ENCODE measurements around the gene MTMR11. TPM values are rescaled to one million over a fixed set of nuclear protein-coding genes. Genes with fewer than 3 reads are reported as not detected.

The MTMR11 gene
- total and polyA plus RNA-seq, 2 of the 13 experiments (the other 11 are each of a cell fraction or from before 2014, with no cell fraction given): 0.49 to 2.8 TPM

DNA sequence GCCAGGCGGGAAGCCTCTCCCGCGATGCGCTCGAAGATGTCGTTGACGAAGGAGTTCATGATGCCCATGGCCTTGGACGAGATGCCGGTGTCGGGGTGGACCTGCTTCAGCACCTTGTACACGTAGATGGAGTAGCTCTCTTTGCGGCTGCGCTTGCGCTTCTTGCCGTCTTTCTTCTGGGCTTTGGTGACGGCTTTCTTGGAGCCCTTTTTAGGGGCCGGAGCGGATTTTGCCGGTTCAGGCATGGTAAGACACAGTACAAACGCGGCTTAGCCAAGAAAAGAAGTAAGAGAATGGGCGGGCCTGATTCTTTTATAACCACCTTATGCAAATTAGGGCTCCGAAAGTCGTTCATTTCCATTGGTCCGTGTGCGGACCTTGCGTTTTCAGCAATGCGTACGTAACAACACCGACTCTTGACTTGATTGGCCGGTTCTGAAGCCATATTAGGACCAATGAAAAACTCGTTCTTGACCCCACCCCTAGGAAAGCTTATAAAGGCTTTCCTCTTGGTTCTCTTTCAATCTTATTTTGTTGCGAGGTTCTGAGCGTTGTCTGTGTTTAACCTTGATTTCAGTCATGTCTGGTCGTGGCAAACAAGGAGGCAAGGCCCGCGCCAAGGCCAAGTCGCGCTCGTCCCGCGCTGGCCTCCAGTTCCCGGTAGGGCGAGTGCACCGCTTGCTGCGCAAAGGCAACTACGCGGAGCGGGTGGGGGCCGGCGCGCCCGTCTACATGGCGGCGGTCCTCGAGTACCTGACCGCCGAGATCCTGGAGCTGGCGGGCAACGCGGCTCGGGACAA lies 50.1 kb downstream of the MTMR11 start (continued):
- TF ChIP-seq, protein P1, sequence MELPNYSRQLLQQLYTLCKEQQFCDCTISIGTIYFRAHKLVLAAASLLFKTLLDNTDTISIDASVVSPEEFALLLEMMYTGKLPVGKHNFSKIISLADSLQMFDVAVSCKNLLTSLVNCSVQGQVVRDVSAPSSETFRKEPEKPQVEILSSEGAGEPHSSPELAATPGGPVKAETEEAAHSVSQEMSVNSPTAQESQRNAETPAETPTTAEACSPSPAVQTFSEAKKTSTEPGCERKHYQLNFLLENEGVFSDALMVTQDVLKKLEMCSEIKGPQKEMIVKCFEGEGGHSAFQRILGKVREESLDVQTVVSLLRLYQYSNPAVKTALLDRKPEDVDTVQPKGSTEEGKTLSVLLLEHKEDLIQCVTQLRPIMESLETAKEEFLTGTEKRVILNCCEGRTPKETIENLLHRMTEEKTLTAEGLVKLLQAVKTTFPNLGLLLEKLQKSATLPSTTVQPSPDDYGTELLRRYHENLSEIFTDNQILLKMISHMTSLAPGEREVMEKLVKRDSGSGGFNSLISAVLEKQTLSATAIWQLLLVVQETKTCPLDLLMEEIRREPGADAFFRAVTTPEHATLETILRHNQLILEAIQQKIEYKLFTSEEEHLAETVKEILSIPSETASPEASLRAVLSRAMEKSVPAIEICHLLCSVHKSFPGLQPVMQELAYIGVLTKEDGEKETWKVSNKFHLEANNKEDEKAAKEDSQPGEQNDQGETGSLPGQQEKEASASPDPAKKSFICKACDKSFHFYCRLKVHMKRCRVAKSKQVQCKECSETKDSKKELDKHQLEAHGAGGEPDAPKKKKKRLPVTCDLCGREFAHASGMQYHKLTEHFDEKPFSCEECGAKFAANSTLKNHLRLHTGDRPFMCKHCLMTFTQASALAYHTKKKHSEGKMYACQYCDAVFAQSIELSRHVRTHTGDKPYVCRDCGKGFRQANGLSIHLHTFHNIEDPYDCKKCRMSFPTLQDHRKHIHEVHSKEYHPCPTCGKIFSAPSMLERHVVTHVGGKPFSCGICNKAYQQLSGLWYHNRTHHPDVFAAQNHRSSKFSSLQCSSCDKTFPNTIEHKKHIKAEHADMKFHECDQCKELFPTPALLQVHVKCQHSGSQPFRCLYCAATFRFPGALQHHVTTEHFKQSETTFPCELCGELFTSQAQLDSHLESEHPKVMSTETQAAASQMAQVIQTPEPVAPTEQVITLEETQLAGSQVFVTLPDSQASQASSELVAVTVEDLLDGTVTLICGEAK (IDR thresholded peaks at IDR 0.05): no peak
- TF ChIP-seq, protein P1 (CRISPR knock-in tag; IDR thresholded peaks at IDR 0.05): no peak; the same call in 1 of the 2 replicates
- TF ChIP-seq AHDC1 (CRISPR knock-in tag; IDR thresholded peaks at IDR 0.05; ENCODE audit: borderline replicate concordance) (no peak), THAP8 (CRISPR knock-in tag; IDR thresholded peaks at IDR 0.05; ENCODE audit: borderline replicate concordance) (0 out of 2 replicates have a peak, but pooled peaks have one; percentile 1), SNAPC2 (CRISPR knock-in tag; IDR thresholded peaks at IDR 0.05) (no peak; the same call in 1 of the 2 replicates), ZNF124 (CRISPR knock-in tag; IDR thresholded peaks at IDR 0.05) (no peak; the same call in 1 of the 2 replicates), ZNF329 (CRISPR knock-in tag; IDR thresholded peaks at IDR 0.05; ENCODE audit: low read depth) (no peak), U2AF1 (optimal IDR thresholded peaks at IDR 0.05; ENCODE audit: low read depth, low read length) (no peak), HDAC2 (CRISPR knock-in tag; IDR thresholded peaks at IDR 0.05) (peak; percentile 39; the same call in 1 of the 2 replicates), SMAD3 (CRISPR knock-in tag; IDR thresholded peaks at IDR 0.05) (no peak), KLF6 (CRISPR knock-in tag; IDR thresholded peaks at IDR 0.05) (no peak; the same call in 1 of the 2 replicates)
- TF ChIP-seq, protein P2, sequence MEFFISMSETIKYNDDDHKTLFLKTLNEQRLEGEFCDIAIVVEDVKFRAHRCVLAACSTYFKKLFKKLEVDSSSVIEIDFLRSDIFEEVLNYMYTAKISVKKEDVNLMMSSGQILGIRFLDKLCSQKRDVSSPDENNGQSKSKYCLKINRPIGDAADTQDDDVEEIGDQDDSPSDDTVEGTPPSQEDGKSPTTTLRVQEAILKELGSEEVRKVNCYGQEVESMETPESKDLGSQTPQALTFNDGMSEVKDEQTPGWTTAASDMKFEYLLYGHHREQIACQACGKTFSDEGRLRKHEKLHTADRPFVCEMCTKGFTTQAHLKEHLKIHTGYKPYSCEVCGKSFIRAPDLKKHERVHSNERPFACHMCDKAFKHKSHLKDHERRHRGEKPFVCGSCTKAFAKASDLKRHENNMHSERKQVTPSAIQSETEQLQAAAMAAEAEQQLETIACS (CRISPR knock-in tag; IDR thresholded peaks at IDR 0.05): no peak
